SJSA1 (cell line): ENCODE data around the gene CEMIP2. TPM values are rescaled to one million over a fixed set of nuclear protein-coding genes. Genes with fewer than 3 reads are reported as not detected.
A peak's percentile ranks its signal among the peaks of the same experiment; 100 is the strongest.

Experiments
- DNase-seq, 2 experiments: peaks; one replicate each; pipeline ENCODE4 v3.0.0-alpha.2; 2015 to 2020; ENCODE audit warnings: low spot score in 2 of 2, low read depth in 1 of 2
- H3K27ac ChIP-seq: fragments of 250-450 bp; sonication (Bioruptor Pico); 2 replicates; pipeline ENCODE4 v1.5.1; 2020; ENCODE audit warnings: mild to moderate bottlenecking, moderate library complexity
- H3K27me3 ChIP-seq: fragments of 250-450 bp; sonication (Bioruptor Pico); replicated peaks from 2 replicates; pipeline ENCODE4 v1.5.1; 2020; ENCODE audit warnings: mild to moderate bottlenecking, moderate library complexity
- H3K36me3 ChIP-seq: fragments of 250-450 bp; sonication (Bioruptor Pico); 2 replicates; pipeline ENCODE4 v1.5.1; 2020; ENCODE audit warnings: mild to moderate bottlenecking
- H3K4me1 ChIP-seq: fragments of 250-450 bp; sonication (Bioruptor Pico); replicated peaks from 2 replicates; pipeline ENCODE4 v1.6.1; 2021; ENCODE audit warnings: mild to moderate bottlenecking
- H3K4me3 ChIP-seq: fragments of 250-450 bp; sonication (Bioruptor Pico); 2 replicates; pipeline ENCODE4 v1.5.1; 2020; ENCODE audit warnings: mild to moderate bottlenecking
- H3K9me3 ChIP-seq: fragments of 250-450 bp; sonication (Bioruptor Pico); replicated peaks from 2 replicates; pipeline ENCODE4 v1.5.1; 2020; ENCODE audit warnings: mild to moderate bottlenecking
- total RNA-seq: library from RNA; depleted of rRNA; stranded (reverse); fragments of >200 nt; shearing (Covaris generic); gene quantifications from 2 replicates; pipeline ENCODE4 v1.2.3, GENCODE V29; 2014

The CEMIP2 gene
- total RNA-seq, 1 experiment from 2014 or later = 14.8 TPM

GRCh38 chr9:71681708-71682272 is 86.5 kb downstream of the CEMIP2 start:
- Histone ChIP-seq H3K4me1 (peaks cover 60% of the 10 kb centered on the region), H3K27me3 (no peaks in the 10 kb centered on the region), H3K27ac (peak overlapping the region; percentile 72), H3K9me3 (no peaks in the 10 kb centered on the region), H3K4me3 (no peak overlapping the region), H3K36me3 (peaks cover 5% of the 10 kb centered on the region; the same call in 1 of the 2 replicates)
- peak in 1 of 2 experiments; percentile 68 for DNase-seq

- Histone ChIP-seq H3K9me3 (no peaks in the 10 kb centered on the region), H3K27me3 (no peaks in the 10 kb centered on the region), H3K4me3 (no peak overlapping the region), H3K4me1 (peaks cover 56% of the 10 kb centered on the region), H3K36me3 (peaks cover 2% of the 10 kb centered on the region; the same call in 1 of the 2 replicates), H3K27ac (peak overlapping the region; percentile 72)
- no peak for DNase-seq
These were observed 87.1 kb downstream of the CEMIP2 start for GRCh38 chr9:71681104-71681707.

GRCh38 chr9:71680189-71680980 is 87.9 kb downstream of the CEMIP2 start:
- peak in 1 of 2 experiments; percentile 52 for DNase-seq
- Histone ChIP-seq H3K27me3 (no peaks in the 10 kb centered on the region), H3K4me3 (no peak overlapping the region), H3K9me3 (no peaks in the 10 kb centered on the region), H3K27ac (peak overlapping the region; percentile 72), H3K36me3 (peaks cover under 1% of the 10 kb centered on the region; the same call in 1 of the 2 replicates), H3K4me1 (peaks cover 56% of the 10 kb centered on the region)

DNA sequence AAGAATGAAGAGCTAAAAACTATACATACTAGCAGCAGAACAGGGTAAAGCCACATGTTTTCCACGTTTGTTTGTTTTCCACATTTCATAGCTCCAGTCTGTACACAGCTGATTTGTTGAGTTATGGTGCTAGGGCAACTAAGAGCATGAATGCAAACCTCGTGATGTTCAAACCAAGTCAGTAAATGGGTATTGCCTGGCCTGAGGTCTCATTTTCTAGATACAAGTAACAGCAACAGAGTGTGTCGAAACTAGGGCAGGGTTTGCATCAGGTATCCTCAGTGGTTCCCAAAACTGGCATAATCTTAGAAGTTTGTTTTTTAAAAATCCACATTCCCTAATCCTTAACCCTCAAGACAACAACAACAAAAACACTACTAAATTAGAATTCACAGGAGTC is 89.3 kb downstream of the CEMIP2 start:
- Histone ChIP-seq H3K4me1 (peaks cover 52% of the 10 kb centered on the region), H3K27ac (no peak overlapping the region), H3K36me3 (no peaks in the 10 kb centered on the region; the same call in 1 of the 2 replicates), H3K4me3 (no peak overlapping the region), H3K9me3 (no peaks in the 10 kb centered on the region), H3K27me3 (no peaks in the 10 kb centered on the region)
- no peak for DNase-seq

GRCh38 chr9:71677209-71677608 is 91.1 kb downstream of the CEMIP2 start:
- no peak overlapping the region for H3K4me3 ChIP-seq
- H3K27me3 ChIP-seq = no peaks in the 10 kb centered on the region
- no peaks in the 10 kb centered on the region for H3K9me3 ChIP-seq
- H3K4me1 ChIP-seq = peaks cover 46% of the 10 kb centered on the region
- DNase-seq = no peak
- H3K27ac ChIP-seq = no peak overlapping the region
- no peaks in the 10 kb centered on the region for H3K36me3 ChIP-seq

DNA sequence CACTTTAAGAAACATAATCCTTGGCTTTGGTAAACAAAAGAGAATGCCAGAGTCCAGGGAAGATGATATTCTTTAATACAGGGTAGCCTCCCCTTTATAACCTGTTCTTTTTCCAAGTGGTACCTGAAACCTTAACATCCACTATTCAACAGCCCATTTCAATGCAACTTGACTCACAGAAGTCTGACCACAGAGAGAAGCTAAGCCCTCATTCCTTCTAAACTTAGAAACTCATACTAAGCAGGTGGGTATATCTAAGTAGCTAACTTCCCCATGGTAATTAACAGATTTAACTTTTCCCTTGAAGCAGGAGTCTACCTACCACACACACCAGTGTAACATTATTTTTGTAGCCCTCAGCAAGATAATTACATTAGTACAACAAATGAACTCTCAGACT is 91.9 kb downstream of the CEMIP2 start:
- Histone ChIP-seq H3K27me3 (no peaks in the 10 kb centered on the region), H3K4me1 (peaks cover 39% of the 10 kb centered on the region), H3K9me3 (no peaks in the 10 kb centered on the region), H3K27ac (no peak overlapping the region), H3K4me3 (no peak overlapping the region), H3K36me3 (no peaks in the 10 kb centered on the region)
- DNase-seq = no peak

DNA sequence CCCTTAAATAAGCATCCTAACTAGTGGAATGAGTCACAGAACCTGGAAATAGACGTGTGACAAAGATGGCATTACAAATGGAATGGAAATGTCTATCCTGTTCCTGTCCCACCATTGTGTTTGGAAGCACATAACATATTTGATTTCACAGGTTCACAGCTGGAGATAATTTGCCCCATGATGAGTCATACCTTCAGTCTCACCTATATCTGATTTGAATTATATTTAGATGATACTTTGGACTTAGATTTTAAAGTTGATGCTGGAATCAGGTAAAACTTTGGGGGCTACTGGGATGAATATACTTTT is 92.5 kb downstream of the CEMIP2 start:
- Histone ChIP-seq H3K27ac (no peak overlapping the region), H3K4me1 (peaks cover 32% of the 10 kb centered on the region), H3K27me3 (no peaks in the 10 kb centered on the region), H3K36me3 (no peaks in the 10 kb centered on the region), H3K4me3 (no peak overlapping the region), H3K9me3 (no peaks in the 10 kb centered on the region)
- DNase-seq = no peak

GRCh38 chr9:71675105-71675856 is 93.0 kb downstream of the CEMIP2 start:
- Histone ChIP-seq H3K36me3 (no peaks in the 10 kb centered on the region), H3K4me3 (no peak overlapping the region)

DNA sequence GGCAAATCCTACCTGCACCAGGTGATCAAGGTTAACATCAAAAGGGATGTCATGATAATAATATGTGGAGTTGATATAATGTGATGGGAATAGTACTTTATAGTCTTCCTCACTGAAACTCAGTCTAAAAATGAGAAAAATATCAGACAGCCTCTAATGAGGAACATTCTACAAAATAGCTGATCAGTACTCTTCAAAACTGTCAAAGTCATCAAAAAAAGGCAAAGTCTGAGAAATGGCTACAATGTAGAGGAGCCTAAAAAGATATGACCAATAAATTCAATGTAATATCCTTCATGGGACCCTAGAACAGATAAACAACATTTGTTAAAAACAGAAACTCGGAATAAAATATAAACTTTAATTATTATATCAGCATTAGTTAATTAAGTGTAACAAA is 95.7 kb downstream of the CEMIP2 start:
- no peaks in the 10 kb centered on the region for H3K36me3 ChIP-seq

More at GRCh38 chr9:71675105-71675856, 93.0 kb downstream of the CEMIP2 start:
- Histone ChIP-seq H3K27me3 (no peaks in the 10 kb centered on the region), H3K9me3 (no peaks in the 10 kb centered on the region), H3K27ac (no peak overlapping the region), H3K4me1 (peaks cover 27% of the 10 kb centered on the region)
- no peak for DNase-seq

DNA sequence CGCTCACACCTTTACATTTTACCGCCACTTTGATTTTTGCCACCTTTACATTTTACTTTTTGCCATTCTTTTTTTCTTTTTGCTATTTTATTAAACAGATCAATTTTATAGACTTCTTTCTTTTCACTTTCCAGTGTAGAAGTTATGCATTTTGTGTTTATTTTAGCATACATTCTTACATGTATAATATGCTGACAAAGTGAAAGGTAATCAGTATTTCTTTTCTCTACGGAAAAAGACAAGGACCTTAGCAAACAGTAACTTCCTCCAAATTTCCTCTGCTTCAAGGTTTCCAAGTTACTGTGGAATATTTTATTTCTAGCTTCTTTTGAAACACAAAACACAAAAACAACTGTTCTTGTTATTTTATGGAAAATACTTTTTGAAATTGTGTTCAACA is 97.0 kb downstream of the CEMIP2 start:
- Histone ChIP-seq H3K27ac (no peak overlapping the region), H3K4me3 (no peak overlapping the region), H3K9me3 (no peaks in the 10 kb centered on the region), H3K4me1 (no peaks in the 10 kb centered on the region), H3K27me3 (no peaks in the 10 kb centered on the region), H3K36me3 (no peaks in the 10 kb centered on the region)
- DNase-seq = no peak

More for the DNA sequence above, 95.7 kb downstream of the CEMIP2 start:
- Histone ChIP-seq H3K9me3 (no peaks in the 10 kb centered on the region), H3K4me1 (peaks cover 2% of the 10 kb centered on the region), H3K27ac (no peak overlapping the region), H3K27me3 (no peaks in the 10 kb centered on the region), H3K4me3 (no peak overlapping the region)
- DNase-seq = no peak

- DNase-seq = no peak
- H3K4me1 ChIP-seq = peaks cover 3% of the 10 kb centered on the region; the same call in 1 of the 2 replicates
- no peak overlapping the region for H3K4me3 ChIP-seq
- H3K9me3 ChIP-seq = no peaks in the 10 kb centered on the region
- H3K36me3 ChIP-seq = no peaks in the 10 kb centered on the region
- no peaks in the 10 kb centered on the region for H3K27me3 ChIP-seq
- no peak overlapping the region for H3K27ac ChIP-seq
These were observed 98.2 kb downstream of the CEMIP2 start for GRCh38 chr9:71670121-71670520.

DNA sequence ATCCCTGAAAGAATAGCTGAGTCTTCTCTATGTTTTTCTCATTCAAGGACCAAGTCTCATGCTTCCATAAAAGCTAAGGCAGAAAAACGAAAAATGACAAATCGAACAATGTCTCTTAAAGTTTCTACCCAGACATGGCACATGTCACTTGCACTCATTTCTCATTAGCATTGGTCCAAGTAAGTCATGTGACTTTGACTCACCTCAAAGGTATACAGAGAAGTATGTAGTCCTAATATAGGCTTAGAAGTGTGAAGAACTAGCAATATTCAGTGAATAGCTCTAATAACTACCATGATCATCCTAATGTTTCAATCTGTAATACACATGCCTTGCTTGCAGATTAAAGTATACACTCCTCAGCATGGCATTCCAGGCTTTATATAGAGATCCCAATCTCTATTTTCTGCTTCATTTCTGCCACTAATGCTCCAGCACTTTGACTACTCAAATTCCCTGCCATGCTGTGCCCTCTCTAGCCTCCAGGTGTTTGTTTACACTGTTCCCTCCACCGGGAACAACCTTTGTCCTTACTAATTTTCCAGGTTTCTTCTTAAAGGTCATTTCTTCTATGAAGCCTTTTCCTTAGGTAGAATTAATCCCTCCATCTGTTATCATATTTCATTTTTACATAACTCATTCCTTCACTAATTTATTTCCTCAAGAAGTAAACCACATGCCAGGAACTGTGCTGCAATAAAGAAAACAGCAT is 98.9 kb downstream of the CEMIP2 start:
- DNase-seq = no peak
- Histone ChIP-seq H3K27me3 (no peaks in the 10 kb centered on the region), H3K4me3 (no peak overlapping the region), H3K27ac (no peak overlapping the region), H3K4me1 (peaks cover 10% of the 10 kb centered on the region), H3K9me3 (no peaks in the 10 kb centered on the region), H3K36me3 (no peaks in the 10 kb centered on the region)

DNA sequence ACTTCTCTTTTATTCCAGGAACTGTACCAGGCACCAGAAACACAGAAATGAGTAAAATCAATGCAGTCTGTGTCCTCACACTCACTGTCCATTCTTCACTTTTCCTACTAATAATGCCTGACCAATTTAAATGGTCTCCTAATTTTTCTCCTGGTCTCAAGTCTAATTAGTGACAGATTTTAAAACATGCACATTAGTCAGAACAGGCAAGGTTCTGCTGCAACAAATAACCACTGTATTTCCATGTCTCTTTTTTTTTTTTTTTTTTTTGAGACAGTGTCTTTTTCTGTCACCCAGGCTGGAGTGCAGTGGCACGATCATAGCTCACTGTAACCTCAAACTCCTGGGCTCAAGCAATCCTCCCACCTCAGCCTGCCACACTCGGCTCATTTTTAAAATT is 99.6 kb downstream of the CEMIP2 start:
- H3K4me3 ChIP-seq = no peak overlapping the region

More for the DNA sequence above, 99.6 kb downstream of the CEMIP2 start:
- Histone ChIP-seq H3K4me1 (peaks cover 17% of the 10 kb centered on the region), H3K36me3 (no peaks in the 10 kb centered on the region), H3K9me3 (no peaks in the 10 kb centered on the region), H3K27me3 (no peaks in the 10 kb centered on the region), H3K27ac (no peak overlapping the region)
- DNase-seq = no peak
